Fibroblast of lung (primary cell): ENCODE measurements around the gene CATSPERZ. TPM values are rescaled to one million over a fixed set of nuclear protein-coding genes. Genes with fewer than 3 reads are reported as not detected.

Experiments
- DNase-seq, 2 donors: peaks; one replicate each; pipeline versions ENCODE4 v3.0.0 to v3.0.0-alpha.2; 2010; ENCODE audit warnings: low read depth in 2 of 2
- H2AFZ ChIP-seq: 2 replicates; pipeline ENCODE4 v1.5.1; 2012; ENCODE audit warnings: low read length, control low read depth, inconsistent platforms
- H3K27ac ChIP-seq: 2 replicates; pipeline ENCODE4 v1.5.1; 2011; ENCODE audit warnings: low read length, control low read depth; ENCODE audit not compliant: insufficient read depth
- H3K27me3 ChIP-seq: 2 replicates; pipeline ENCODE4 v1.5.1; 2011; ENCODE audit warnings: mild to moderate bottlenecking, low read length; ENCODE audit not compliant: control insufficient read depth, insufficient read depth
- H3K36me3 ChIP-seq: 2 replicates; pipeline ENCODE4 v1.5.1; 2011; ENCODE audit warnings: low read length; ENCODE audit not compliant: control insufficient read depth, insufficient read depth
- H3K4me1 ChIP-seq: 2 replicates; pipeline ENCODE4 v1.5.1; 2011; ENCODE audit warnings: low read length; ENCODE audit not compliant: control insufficient read depth, insufficient read depth; ENCODE audit errors: extremely low read depth
- H3K4me2 ChIP-seq: 2 replicates; pipeline ENCODE4 v1.5.1; 2011; ENCODE audit warnings: low read length, control low read depth; ENCODE audit not compliant: insufficient read depth; ENCODE audit errors: extremely low read depth
- H3K4me3 ChIP-seq, 4 experiments: fragments of 200-600 bp in 1 of 4; sonication (generic) in 1 of 4; replicated peaks in 1 of 4; 2 replicates each; pipeline ENCODE4 v1.5.1; 2011 to 2016; ENCODE audit warnings: low read length in 4 of 4, low read depth in 3 of 4, mild to moderate bottlenecking in 3 of 4, control low read depth in 2 of 4, inconsistent platforms in 1 of 4, mixed read lengths in 1 of 4; ENCODE audit not compliant: insufficient read depth in 1 of 4; ENCODE audit errors: control extremely low read depth in 1 of 4
- H3K79me2 ChIP-seq: 2 replicates; pipeline ENCODE4 v1.5.1; 2012; ENCODE audit warnings: mild to moderate bottlenecking, low read length, inconsistent platforms; ENCODE audit not compliant: control insufficient read depth, insufficient read depth
- H3K9ac ChIP-seq: 2 replicates; pipeline ENCODE4 v1.5.1; 2011; ENCODE audit warnings: mild to moderate bottlenecking, low read length, control low read depth; ENCODE audit not compliant: insufficient read depth
- H3K9me3 ChIP-seq: 2 replicates; pipeline ENCODE4 v1.5.1; 2012; ENCODE audit warnings: low read depth, low read length; ENCODE audit not compliant: control insufficient read depth, insufficient read depth
- H4K20me1 ChIP-seq: 2 replicates; pipeline ENCODE4 v1.5.1; 2011; ENCODE audit warnings: low read length; ENCODE audit not compliant: control insufficient read depth, insufficient read depth; ENCODE audit errors: extremely low read depth
- EZH2 ChIP-seq: IDR thresholded peaks from 2 replicates; pipeline ENCODE4 v1.5.1; 2012; ENCODE audit warnings: low read length, control low read depth, mild to moderate bottlenecking; ENCODE audit errors: missing control alignments
- polyA plus RNA-seq, 2 donors: library from polyadenylated mRNA; depleted of rRNA in 1 of 2; stranded (reverse) in 1 of 2; unstranded in 1 of 2; fragments of >200 nt; gene quantifications; 2 replicates each; pipeline ENCODE4 v1.2.1, GENCODE V29; 2011 to 2012; ENCODE audit warnings: missing spikeins in 1 of 2
- total RNA-seq: library from RNA; depleted of rRNA; stranded (reverse); fragments of >200 nt; gene quantifications from 2 replicates; pipeline ENCODE4 v1.2.1, GENCODE V29; 2014
- TF ChIP-seq, protein P1 (sequence below), 2 donors: IDR thresholded peaks in 1 of 2; conservative IDR thresholded peaks in 1 of 2; 1 replicate in 1 of 2; 2 replicates in 1 of 2; pipeline ENCODE4 v1.5.1; 2011 to 2012; ENCODE audit warnings: low read length in 2 of 2, control low read depth in 1 of 2, inconsistent platforms in 1 of 2, low read depth in 1 of 2, mild to moderate bottlenecking in 1 of 2

CATSPERZ gene
- total and polyA plus RNA-seq, 2 donors (not counting 1 experiment from before 2014, with no cell fraction given) = 0.33 TPM; not detected in 1

DNA sequence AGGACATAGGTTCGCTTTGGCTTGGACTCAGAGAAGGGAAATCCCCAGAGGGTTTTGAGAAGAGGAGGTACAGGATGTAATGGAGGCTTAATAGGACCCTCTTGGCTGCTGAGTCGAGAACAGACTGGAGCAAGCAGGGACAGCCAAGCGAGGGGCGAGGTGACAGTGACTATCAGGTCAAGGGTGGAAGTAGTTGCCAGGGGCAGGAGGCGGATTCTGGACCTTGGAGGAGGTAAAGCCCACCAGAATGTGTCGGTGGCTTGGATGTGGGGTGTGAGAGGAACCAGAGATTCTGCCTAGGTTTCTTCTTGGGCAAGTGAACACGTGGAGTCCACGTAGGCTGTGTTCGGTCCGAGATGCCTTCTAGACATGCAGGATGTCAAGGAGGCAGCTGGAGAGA lies 12.8 kb downstream of the CATSPERZ start:
- no peak overlapping the region for H3K9ac ChIP-seq
- H2AFZ ChIP-seq = no peak overlapping the region
- H3K27me3 ChIP-seq = no peaks in the 10 kb centered on the region
- peaks cover 11% of the 10 kb centered on the region for H3K36me3 ChIP-seq
- no peak for DNase-seq
- H3K4me2 ChIP-seq = no peak overlapping the region
- no peaks in the 10 kb centered on the region for H3K9me3 ChIP-seq
- no peaks in the 10 kb centered on the region for H3K4me1 ChIP-seq
- H3K4me3 ChIP-seq = no peak overlapping the region
- TF ChIP-seq, protein P1, sequence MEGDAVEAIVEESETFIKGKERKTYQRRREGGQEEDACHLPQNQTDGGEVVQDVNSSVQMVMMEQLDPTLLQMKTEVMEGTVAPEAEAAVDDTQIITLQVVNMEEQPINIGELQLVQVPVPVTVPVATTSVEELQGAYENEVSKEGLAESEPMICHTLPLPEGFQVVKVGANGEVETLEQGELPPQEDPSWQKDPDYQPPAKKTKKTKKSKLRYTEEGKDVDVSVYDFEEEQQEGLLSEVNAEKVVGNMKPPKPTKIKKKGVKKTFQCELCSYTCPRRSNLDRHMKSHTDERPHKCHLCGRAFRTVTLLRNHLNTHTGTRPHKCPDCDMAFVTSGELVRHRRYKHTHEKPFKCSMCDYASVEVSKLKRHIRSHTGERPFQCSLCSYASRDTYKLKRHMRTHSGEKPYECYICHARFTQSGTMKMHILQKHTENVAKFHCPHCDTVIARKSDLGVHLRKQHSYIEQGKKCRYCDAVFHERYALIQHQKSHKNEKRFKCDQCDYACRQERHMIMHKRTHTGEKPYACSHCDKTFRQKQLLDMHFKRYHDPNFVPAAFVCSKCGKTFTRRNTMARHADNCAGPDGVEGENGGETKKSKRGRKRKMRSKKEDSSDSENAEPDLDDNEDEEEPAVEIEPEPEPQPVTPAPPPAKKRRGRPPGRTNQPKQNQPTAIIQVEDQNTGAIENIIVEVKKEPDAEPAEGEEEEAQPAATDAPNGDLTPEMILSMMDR (conservative IDR thresholded peaks at IDR 0.05 in 1 of 2, IDR thresholded peaks at IDR 0.05 in 1 of 2; ENCODE audit: low read depth in 1 of 2, low read length in 2 of 2) = no peak
- TF ChIP-seq EZH2 = no peak
- peak overlapping the region; percentile 58 for H3K27ac ChIP-seq
- no peaks in the 10 kb centered on the region for H4K20me1 ChIP-seq
- peaks cover 9% of the 10 kb centered on the region for H3K79me2 ChIP-seq

- Histone ChIP-seq H3K9ac (peak overlapping the region; percentile 37), H3K27ac (peak overlapping the region; percentile 58), H3K79me2 (peaks cover 11% of the 10 kb centered on the region), H2AFZ (no peak overlapping the region), H3K4me1 (no peaks in the 10 kb centered on the region), H3K9me3 (no peaks in the 10 kb centered on the region), H3K27me3 (no peaks in the 10 kb centered on the region), H3K4me2 (peak overlapping the region; percentile 25), H3K36me3 (peaks cover 11% of the 10 kb centered on the region), H4K20me1 (no peaks in the 10 kb centered on the region), H3K4me3 (peak overlapping the region in 1 of 4 experiments; percentile 27)
- TF ChIP-seq EZH2 = no peak
- TF ChIP-seq, protein P1 (conservative IDR thresholded peaks at IDR 0.05 in 1 of 2, IDR thresholded peaks at IDR 0.05 in 1 of 2; ENCODE audit: low read depth in 1 of 2, low read length in 2 of 2) = no peak
- peak in 1 of 2 donors; percentile 48 for DNase-seq
These were observed 13.5 kb downstream of the CATSPERZ start for GRCh38 chr11:64313491-64314145.

- Histone ChIP-seq H3K9me3 (no peaks in the 10 kb centered on the region), H3K4me1 (no peaks in the 10 kb centered on the region), H3K4me3 (peak overlapping the region in 1 of 4 experiments; percentile 27), H3K36me3 (peaks cover 11% of the 10 kb centered on the region), H3K9ac (peak overlapping the region; percentile 37), H3K27ac (peak overlapping the region; percentile 58), H3K4me2 (peak overlapping the region; percentile 7), H2AFZ (no peak overlapping the region), H4K20me1 (no peaks in the 10 kb centered on the region), H3K79me2 (peaks cover 13% of the 10 kb centered on the region), H3K27me3 (no peaks in the 10 kb centered on the region)
- no peak for TF ChIP-seq EZH2
- TF ChIP-seq, protein P1 (conservative IDR thresholded peaks at IDR 0.05 in 1 of 2, IDR thresholded peaks at IDR 0.05 in 1 of 2; ENCODE audit: low read depth in 1 of 2, low read length in 2 of 2) = peak in 1 of 2 donors; percentile 35
- no peak for DNase-seq
These were observed 14.1 kb downstream of the CATSPERZ start for GRCh38 chr11:64314146-64314804.
